Measurements from ENCODE around the gene GALNT10. TPM values are rescaled to one million over a fixed set of nuclear protein-coding genes. Genes with fewer than 3 reads are reported as not detected.

Gene GALNT10
- total and polyA plus RNA-seq, 2 of the 8 experiments (the other 6 are each of a cell fraction or from before 2014, with no cell fraction given) = 4.6 to 15.5 TPM

GRCh38 chr5:154193701-154194121, 3.2 kb downstream of the GALNT10 start:
- Histone ChIP-seq H3K4me2 (ENCODE audit: insufficient read depth in 1 of 2, low read depth in 2 of 2, low read length in 2 of 2) (no peak overlapping the region), H3K23me2 (ENCODE audit: low read depth, low read length) (peaks cover 18% of the 10 kb centered on the region; the same call in 1 of the 2 replicates), H3K4me1 (replicated peaks in 1 of 4; ENCODE audit: control insufficient read depth in 3 of 4, insufficient read depth in 4 of 4, low read length in 3 of 4) (peaks cover 6 to 25% (median 17%) of the 10 kb centered on the region in 4 experiments; a peak in 5 of 7 replicates), H2BK120ac (replicated peaks; ENCODE audit: low read depth, low read length) (no peak overlapping the region), H4K8ac (ENCODE audit: extremely low read depth, insufficient read depth, low read length) (no peak overlapping the region), H3K27me3 (replicated peaks in 1 of 4; ENCODE audit: control insufficient read depth in 3 of 4, extremely low read depth in 1 of 4, insufficient read depth in 3 of 4, low read length in 3 of 4) (peaks cover 8 to 35% (median 29%) of the 10 kb centered on the region in 4 experiments), H2AK5ac (ENCODE audit: low read depth, low read length) (no peak overlapping the region), H2BK20ac (ENCODE audit: low read length) (no peak overlapping the region), H2BK12ac (ENCODE audit: low read depth, low read length) (no peak overlapping the region), H3K18ac (ENCODE audit: extremely low read depth, low read length) (no peak overlapping the region), H3K23ac (ENCODE audit: insufficient read length) (no peak overlapping the region), H2BK15ac (ENCODE audit: low read length) (no peak overlapping the region), H4K20me1 (replicated peaks in 1 of 2; ENCODE audit: control insufficient read depth in 1 of 2, insufficient read depth in 2 of 2, low read length in 2 of 2) (peaks cover 4% of the 10 kb centered on the region in 2 experiments), H2AFZ (ENCODE audit: low read length) (no peak overlapping the region), H3K14ac (ENCODE audit: insufficient read length) (no peak overlapping the region), H3K36me3 (ENCODE audit: control insufficient read depth in 2 of 4, insufficient read depth in 4 of 4, low read length in 3 of 4) (no peaks in the 10 kb centered on the region), H3K79me1 (ENCODE audit: low read depth, low read length) (no peaks in the 10 kb centered on the region), H4K91ac (replicated peaks; ENCODE audit: insufficient read length, low read length) (no peak overlapping the region), H3K27ac (ENCODE audit: low read depth, low read length) (no peak overlapping the region), H3K79me2 (ENCODE audit: control insufficient read depth in 1 of 2, insufficient read depth in 2 of 2, low read length in 2 of 2) (peaks cover 0 to 2% of the 10 kb centered on the region in 2 experiments; a peak in 1 of 4 replicates), H3K4me3 (ENCODE audit: extremely low read depth in 1 of 4, insufficient read depth in 2 of 4, low read depth in 3 of 4, low read length in 4 of 4) (no peak overlapping the region), H3K9me3 (ENCODE audit: insufficient read depth in 2 of 2, low read depth in 1 of 2, low read length in 1 of 2) (no peaks in the 10 kb centered on the region), H3K56ac (replicated peaks; ENCODE audit: insufficient read length, low read depth, low read length) (no peak overlapping the region), H4K5ac (ENCODE audit: insufficient read length, low read depth, low read length) (no peak overlapping the region), H3K9ac (replicated peaks in 1 of 4; ENCODE audit: extremely low read depth in 1 of 4, low read depth in 3 of 4, low read length in 3 of 4) (no peak overlapping the region), H3K4ac (replicated peaks; ENCODE audit: insufficient read length, low read depth, low read length) (no peak overlapping the region), H2BK5ac (ENCODE audit: low read depth, low read length) (no peak overlapping the region)
- TF ChIP-seq USF2 (IDR thresholded peaks at IDR 0.05; ENCODE audit: low read length) (no peak), YY1 (IDR thresholded peaks at IDR 0.05; ENCODE audit: low read depth, low read length) (no peak), TAF7 (optimal IDR thresholded peaks at IDR 0.05; ENCODE audit: borderline replicate concordance, low read depth, low read length) (no peak), RAD21 (IDR thresholded peaks at IDR 0.05 in 1 of 2, conservative IDR thresholded peaks at IDR 0.05 in 1 of 2; ENCODE audit: low read depth in 2 of 2, low read length in 2 of 2) (no peak), RFX5 (IDR thresholded peaks at IDR 0.05; ENCODE audit: borderline replicate concordance, low read depth, low read length) (no peak), TEAD4 (IDR thresholded peaks at IDR 0.05; ENCODE audit: low read depth, low read length) (no peak), JUND (IDR thresholded peaks at IDR 0.05; ENCODE audit: low read length) (no peak), CHD1 (IDR thresholded peaks at IDR 0.05; ENCODE audit: low read depth, low read length) (no peak), GABPA (IDR thresholded peaks at IDR 0.05; ENCODE audit: borderline replicate concordance, insufficient read depth, low read length) (no peak)
- CTCF ChIA-PET (ENCODE audit: partially characterized antibody) = interaction anchor here (0.7 to 6.7 kb wide), 12 partner anchors 13 to 228 kb away, joined by 3 to 48 read pairs (median 4); no protein-coding TSS in a partner anchor
- WGBS, 2 experiments (ENCODE audit: extremely low coverage in 1 of 2, insufficient coverage in 1 of 2, insufficient read length in 1 of 2, insufficient replicate concordance in 2 of 2, low coverage in 1 of 2, low lambda C conversion rate in 2 of 2, missing lambda C conversion rate in 1 of 2) = 86% methylated on average over 1 of the region's 1 CpG; no CpG with 5 or more reads in 1 of the 2 experiments
- POLR2A ChIA-PET (ENCODE audit: partially characterized antibody) = interaction anchor here (0.6 to 2.4 kb wide), 2 partner anchors 9 to 1636 kb away, joined by 4 to 8 read pairs; no protein-coding TSS in a partner anchor
- DNase-seq (ENCODE audit: low read depth in 1 of 2, low spot score in 2 of 2) (no peak), FAIRE-seq (no peak)
